Left ventricle myocardium inferior (tissue), 1 donor: ENCODE results near the gene TEX51. TPM values are rescaled to one million over a fixed set of nuclear protein-coding genes. Genes with fewer than 3 reads are reported as not detected.

Experiments used
- DNase-seq: peaks from one replicate; pipeline ENCODE4 v3.0.0-alpha.2; 2020
- H3K27ac ChIP-seq: fragments of 200-600 bp; replicated peaks from 2 replicates; pipeline ENCODE4 v1.8.0; 2021
- H3K27me3 ChIP-seq: fragments of 200-600 bp; 2 replicates; pipeline ENCODE4 v1.8.0; 2021; ENCODE audit warnings: low read depth
- H3K36me3 ChIP-seq: fragments of 200-600 bp; 2 replicates; pipeline ENCODE4 v1.8.0; 2021
- H3K4me1 ChIP-seq: fragments of 200-600 bp; 2 replicates; pipeline ENCODE4 v1.8.0; 2021
- H3K4me3 ChIP-seq: fragments of 200-600 bp; 2 replicates; pipeline ENCODE4 v1.8.0; 2021; ENCODE audit warnings: mild to moderate bottlenecking, moderate library complexity
- H3K9me3 ChIP-seq: fragments of 200-600 bp; replicated peaks from 2 replicates; pipeline ENCODE4 v1.8.0; 2021
- CTCF ChIP-seq: fragments of 200-600 bp; IDR thresholded peaks from 2 replicates; pipeline ENCODE4 v1.8.0; 2021; ENCODE audit warnings: antibody characterized with exemption, mild to moderate bottlenecking, borderline replicate concordance
- intact Hi-C: fragments of 100-400 bp; cut with micrococcal nuclease; formaldehyde crosslinking; loops from one replicate; pipeline ENCODE4 v1.11.0; 2022
- total RNA-seq: library from RNA; stranded (reverse); fragmentation: NEBNext Ultra II Directional; extraction: Animal tissue kit (Norgen Biotek cat#: 25700); gene quantifications from one replicate; pipeline ENCODE4 v1.2.1, GENCODE V29; 2021
- donor health status: DM: no; HTN: yes; CAD: no; lungs with severe emphysema.

The TEX51 gene
- total RNA-seq, 1 donor from 2014 or later: not detected

- no peaks in the 10 kb centered on the region for H3K9me3 ChIP-seq
- intact Hi-C loops: no loop called here
- no peak for DNase-seq
- H3K4me1 ChIP-seq: peaks cover 4% of the 10 kb centered on the region
- no peak overlapping the region for H3K27ac ChIP-seq
- H3K36me3 ChIP-seq: no peaks in the 10 kb centered on the region
- TF ChIP-seq CTCF: no peak
- no peaks in the 10 kb centered on the region for H3K27me3 ChIP-seq
- H3K4me3 ChIP-seq: no peak overlapping the region
These were observed 40.3 kb upstream of the TEX51 start for GRCh38 chr2:126858436-126858835.

GRCh38 chr2:126858991-126859390 lies 39.7 kb upstream of the TEX51 start:
- Histone ChIP-seq H3K4me1 (peaks cover 4% of the 10 kb centered on the region), H3K9me3 (no peaks in the 10 kb centered on the region), H3K27me3 (no peaks in the 10 kb centered on the region), H3K27ac (no peak overlapping the region), H3K4me3 (no peak overlapping the region), H3K36me3 (no peaks in the 10 kb centered on the region)
- no peak for TF ChIP-seq CTCF
- DNase-seq: no peak
- intact Hi-C loops: no loop called here

- H3K36me3 ChIP-seq: no peaks in the 10 kb centered on the region
- intact Hi-C loops: no loop called here
- H3K9me3 ChIP-seq: no peaks in the 10 kb centered on the region
- H3K27ac ChIP-seq: no peak overlapping the region
- DNase-seq: no peak
- peaks cover 4% of the 10 kb centered on the region for H3K4me1 ChIP-seq
- TF ChIP-seq CTCF: no peak
- no peak overlapping the region for H3K4me3 ChIP-seq
- H3K27me3 ChIP-seq: no peaks in the 10 kb centered on the region
These were observed 39.1 kb upstream of the TEX51 start for GRCh38 chr2:126859631-126860030.

- no peak for DNase-seq
- H3K9me3 ChIP-seq: no peaks in the 10 kb centered on the region
- TF ChIP-seq CTCF: no peak
- H3K36me3 ChIP-seq: no peaks in the 10 kb centered on the region
- intact Hi-C loops: no loop called here
- H3K27ac ChIP-seq: no peak overlapping the region
- H3K4me1 ChIP-seq: peaks cover 4% of the 10 kb centered on the region
- no peaks in the 10 kb centered on the region for H3K27me3 ChIP-seq
- H3K4me3 ChIP-seq: no peak overlapping the region
These were observed 38.3 kb upstream of the TEX51 start for GRCh38 chr2:126860385-126860784.

- no peak for DNase-seq
- Histone ChIP-seq H3K27ac (no peak overlapping the region), H3K36me3 (no peaks in the 10 kb centered on the region), H3K9me3 (peaks cover 13% of the 10 kb centered on the region), H3K27me3 (no peaks in the 10 kb centered on the region), H3K4me1 (no peaks in the 10 kb centered on the region), H3K4me3 (no peak overlapping the region)
- intact Hi-C loops: no loop called here
- TF ChIP-seq CTCF: no peak
These were observed 36.0 kb upstream of the TEX51 start for GRCh38 chr2:126862730-126863129.
